CD14-positive monocyte (primary cell): Measurements from ENCODE around the gene ZFP1. TPM values are rescaled to one million over a fixed set of nuclear protein-coding genes. Genes with fewer than 3 reads are reported as not detected.
"Not testable (repeated sequence)": the region's sequence is repeated elsewhere in the genome, so short reads cannot be mapped to it uniquely, and the experiment has no call there.

Source experiments
- DNase-seq, 3 donors: peaks; one replicate each; pipeline ENCODE4 v3.0.0-alpha.2; 2011 to 2022
- H2AFZ ChIP-seq: 2 replicates; pipeline ENCODE4 v1.6.0; 2012; ENCODE audit warnings: mild to moderate bottlenecking, low read depth, low read length, inconsistent platforms; ENCODE audit not compliant: insufficient read depth, poor library complexity, severe bottlenecking
- H3K27ac ChIP-seq, 2 donors: 1 replicate in 1 of 2; 2 replicates in 1 of 2; pipeline ENCODE4 v1.5.1; 2012 to 2013; ENCODE audit warnings: low read length in 2 of 2, control low read depth in 1 of 2, inconsistent platforms in 1 of 2, low read depth in 1 of 2, mild to moderate bottlenecking in 1 of 2
- H3K27me3 ChIP-seq, 2 donors: one replicate each; pipeline versions ENCODE4 v1.6.0 to v1.6.1; 2011 to 2013; ENCODE audit warnings: low read length in 2 of 2; ENCODE audit not compliant: control insufficient read depth in 2 of 2, insufficient read depth in 2 of 2
- H3K36me3 ChIP-seq, 2 donors: replicated peaks in 1 of 2; 1 replicate in 1 of 2; 2 replicates in 1 of 2; pipeline versions ENCODE4 v1.5.1 to v1.6.1; 2012 to 2013; ENCODE audit warnings: low read length in 2 of 2, control low read depth in 1 of 2, inconsistent platforms in 1 of 2, mild to moderate bottlenecking in 1 of 2; ENCODE audit not compliant: insufficient read depth in 2 of 2, control insufficient read depth in 1 of 2
- H3K4me1 ChIP-seq, 2 donors: 1 replicate in 1 of 2; 2 replicates in 1 of 2; pipeline versions ENCODE4 v1.5.1 to v1.6.1; 2012 to 2013; ENCODE audit warnings: low read length in 2 of 2, control low read depth in 1 of 2, inconsistent platforms in 1 of 2, mild to moderate bottlenecking in 1 of 2, moderate library complexity in 1 of 2; ENCODE audit not compliant: insufficient read depth in 2 of 2, control insufficient read depth in 1 of 2
- H3K4me2 ChIP-seq: replicated peaks from 2 replicates; pipeline ENCODE3; 2012; ENCODE audit warnings: low read length, moderate library complexity, mild to moderate bottlenecking; ENCODE audit not compliant: poor library complexity, severe bottlenecking; ENCODE audit errors: extremely low read depth
- H3K4me3 ChIP-seq, 3 experiments: fragments of 200-600 bp in 1 of 3; sonication (generic) in 1 of 3; replicated peaks in 1 of 3; 1 replicate in 2 of 3; 2 replicates in 1 of 3; pipeline ENCODE4 v1.5.1; 2011 to 2013; ENCODE audit warnings: low read length in 3 of 3, mild to moderate bottlenecking in 3 of 3, control low read depth in 2 of 3, low read depth in 2 of 3, inconsistent platforms in 1 of 3, moderate library complexity in 1 of 3
- H3K79me2 ChIP-seq: 2 replicates; pipeline ENCODE4 v1.6.0; 2012; ENCODE audit warnings: mild to moderate bottlenecking, control low read depth, inconsistent platforms, low read length, moderate library complexity; ENCODE audit not compliant: insufficient read depth
- H3K9ac ChIP-seq: 2 replicates; pipeline ENCODE4 v1.6.0; 2017; ENCODE audit warnings: low read length, mild to moderate bottlenecking; ENCODE audit not compliant: insufficient read depth, poor library complexity, severe bottlenecking
- H3K9me3 ChIP-seq, 2 donors: replicated peaks in 1 of 2; 1 replicate in 1 of 2; 2 replicates in 1 of 2; pipeline versions ENCODE4 v1.5.1 to v1.6.1; 2012 to 2013; ENCODE audit warnings: low read length in 2 of 2, control low read depth in 1 of 2; ENCODE audit not compliant: control insufficient read depth in 1 of 2, insufficient read depth in 1 of 2
- H4K20me1 ChIP-seq: 2 replicates; pipeline ENCODE4 v1.6.0; 2012; ENCODE audit warnings: mild to moderate bottlenecking, low read length, control low read depth, moderate library complexity; ENCODE audit not compliant: insufficient read depth
- H3K27ac Mint-ChIP-seq, 7 donors: one replicate each; pipeline ENCODE4 v1.8.0; 2020; ENCODE audit warnings: mild to moderate bottlenecking in 7 of 7, mixed read lengths in 7 of 7, moderate library complexity in 6 of 7, inconsistent platforms in 2 of 7
- H3K27me3 Mint-ChIP-seq, 3 donors: one replicate each; pipeline ENCODE4 v1.8.0; 2021 to 2022; ENCODE audit warnings: low read depth in 3 of 3, mild to moderate bottlenecking in 3 of 3, mixed read lengths in 3 of 3, moderate library complexity in 3 of 3, inconsistent platforms in 1 of 3
- H3K36me3 Mint-ChIP-seq, 2 donors: one replicate each; pipeline ENCODE4 v1.8.0; 2020; ENCODE audit warnings: mixed read lengths in 2 of 2, inconsistent platforms in 1 of 2, mild to moderate bottlenecking in 1 of 2
- H3K4me1 Mint-ChIP-seq: one replicate; pipeline ENCODE4 v1.8.0; 2020; ENCODE audit warnings: mild to moderate bottlenecking, mixed read lengths
- H3K4me3 Mint-ChIP-seq, 2 donors: one replicate each; pipeline ENCODE4 v1.8.0; 2020; ENCODE audit warnings: mild to moderate bottlenecking in 2 of 2, mixed read lengths in 2 of 2, moderate library complexity in 1 of 2
- H3K9me3 Mint-ChIP-seq, 7 donors: one replicate each; pipeline ENCODE4 v1.8.0; 2020 to 2022; ENCODE audit warnings: mixed read lengths in 7 of 7, mild to moderate bottlenecking in 6 of 7, moderate library complexity in 6 of 7, inconsistent platforms in 2 of 7
- WGBS: methylation state at CpG from one replicate; pipeline ENCODE4 v1.1.5; 2013; ENCODE audit warnings: missing lambda C conversion rate; ENCODE audit not compliant: insufficient coverage; 5-methylcytosine and 5-hydroxymethylcytosine counted together
- intact Hi-C, 2 donors: fragments of 100-400 bp; cut with micrococcal nuclease; formaldehyde crosslinking; loops; one replicate each; pipeline versions ENCODE4 v1.15.0 to v1.15.1; 2023
- polyA plus RNA-seq, 3 donors: library from polyadenylated mRNA; depleted of rRNA in 1 of 3; unstranded in 2 of 3; stranded (reverse) in 1 of 3; fragments of 300-500 nt in 2 of 3; fragments of >200 nt in 1 of 3; fragmentation: Illumina TruSeq in 2 of 3; gene quantifications; 1 replicate in 2 of 3; 2 replicates in 1 of 3; pipeline ENCODE4 v1.2.3, GENCODE V29; 2012 to 2021
- TF ChIP-seq, protein P1 (sequence below): fragments of 200-600 bp; IDR thresholded peaks from one replicate; pipeline ENCODE4 v1.8.0; 2022; ENCODE audit warnings: antibody characterized with exemption, mild to moderate bottlenecking

Gene ZFP1
- polyA plus RNA-seq, 3 donors: 1.8 to 4.0 (median 3.4) TPM

DNA sequence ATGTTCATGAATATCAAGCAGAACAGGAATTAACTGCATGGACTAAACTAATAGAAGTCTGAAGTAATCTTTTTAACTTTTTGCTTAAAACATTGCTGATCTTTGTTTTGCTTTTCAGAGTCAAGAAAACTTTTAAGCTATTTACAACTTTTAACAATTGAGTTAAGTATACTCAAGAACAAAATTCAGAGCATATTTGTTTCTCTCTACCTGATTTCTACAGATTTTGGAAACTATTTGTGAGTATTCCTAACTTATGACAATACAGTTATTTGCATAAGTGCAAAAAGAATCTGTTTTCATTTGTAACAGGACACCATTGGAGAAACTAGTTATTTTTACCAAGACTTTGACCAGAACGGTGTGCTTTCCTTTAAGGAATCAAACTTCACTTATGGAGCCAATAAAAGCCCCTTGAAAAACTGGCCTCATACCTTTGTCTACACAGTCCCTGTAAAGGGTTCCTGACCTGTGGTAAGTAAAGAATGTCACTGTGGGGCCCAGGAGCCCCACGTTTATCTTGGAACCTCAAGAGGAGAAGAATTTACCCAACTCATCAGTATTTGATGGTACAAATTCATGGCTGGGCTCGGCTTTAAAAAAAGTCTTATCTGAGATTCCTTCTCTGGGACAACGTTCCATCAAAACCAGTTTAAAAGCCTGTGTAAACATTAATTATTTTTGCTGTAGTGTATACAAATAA is 20.5 kb upstream of the ZFP1 start:
- Histone ChIP-seq H2AFZ (no peak overlapping the region), H3K4me2 (no peak overlapping the region), H4K20me1 (no peaks in the 10 kb centered on the region), H3K27ac (no peak overlapping the region), H3K79me2 (no peaks in the 10 kb centered on the region), H3K9ac (no peak overlapping the region), H3K27me3 (no peaks in the 10 kb centered on the region), H3K36me3 (no peaks in the 10 kb centered on the region), H3K4me3 (no peak overlapping the region), H3K9me3 (peaks cover 13 to 17% of the 10 kb centered on the region in 2 donors), H3K4me1 (peaks cover 5 to 8% of the 10 kb centered on the region in 2 donors)
- no peak overlapping the region for H3K27ac Mint-ChIP-seq
- H3K27me3 Mint-ChIP-seq: peaks cover 10 to 34% (median 13%) of the 10 kb centered on the region in 3 donors
- H3K36me3 Mint-ChIP-seq: peaks cover 0 to 3% of the 10 kb centered on the region in 2 donors
- 100% methylated on average over 1 of the region's 4 CpGs for WGBS
- intact Hi-C loops: no loop called here
- peaks cover 11% of the 10 kb centered on the region for H3K4me1 Mint-ChIP-seq
- TF ChIP-seq, protein P1, sequence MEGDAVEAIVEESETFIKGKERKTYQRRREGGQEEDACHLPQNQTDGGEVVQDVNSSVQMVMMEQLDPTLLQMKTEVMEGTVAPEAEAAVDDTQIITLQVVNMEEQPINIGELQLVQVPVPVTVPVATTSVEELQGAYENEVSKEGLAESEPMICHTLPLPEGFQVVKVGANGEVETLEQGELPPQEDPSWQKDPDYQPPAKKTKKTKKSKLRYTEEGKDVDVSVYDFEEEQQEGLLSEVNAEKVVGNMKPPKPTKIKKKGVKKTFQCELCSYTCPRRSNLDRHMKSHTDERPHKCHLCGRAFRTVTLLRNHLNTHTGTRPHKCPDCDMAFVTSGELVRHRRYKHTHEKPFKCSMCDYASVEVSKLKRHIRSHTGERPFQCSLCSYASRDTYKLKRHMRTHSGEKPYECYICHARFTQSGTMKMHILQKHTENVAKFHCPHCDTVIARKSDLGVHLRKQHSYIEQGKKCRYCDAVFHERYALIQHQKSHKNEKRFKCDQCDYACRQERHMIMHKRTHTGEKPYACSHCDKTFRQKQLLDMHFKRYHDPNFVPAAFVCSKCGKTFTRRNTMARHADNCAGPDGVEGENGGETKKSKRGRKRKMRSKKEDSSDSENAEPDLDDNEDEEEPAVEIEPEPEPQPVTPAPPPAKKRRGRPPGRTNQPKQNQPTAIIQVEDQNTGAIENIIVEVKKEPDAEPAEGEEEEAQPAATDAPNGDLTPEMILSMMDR: no peak
- no peak overlapping the region for H3K4me3 Mint-ChIP-seq
- no peak for DNase-seq
- peaks cover 6 to 46% (median 26%) of the 10 kb centered on the region in 7 donors for H3K9me3 Mint-ChIP-seq

DNA sequence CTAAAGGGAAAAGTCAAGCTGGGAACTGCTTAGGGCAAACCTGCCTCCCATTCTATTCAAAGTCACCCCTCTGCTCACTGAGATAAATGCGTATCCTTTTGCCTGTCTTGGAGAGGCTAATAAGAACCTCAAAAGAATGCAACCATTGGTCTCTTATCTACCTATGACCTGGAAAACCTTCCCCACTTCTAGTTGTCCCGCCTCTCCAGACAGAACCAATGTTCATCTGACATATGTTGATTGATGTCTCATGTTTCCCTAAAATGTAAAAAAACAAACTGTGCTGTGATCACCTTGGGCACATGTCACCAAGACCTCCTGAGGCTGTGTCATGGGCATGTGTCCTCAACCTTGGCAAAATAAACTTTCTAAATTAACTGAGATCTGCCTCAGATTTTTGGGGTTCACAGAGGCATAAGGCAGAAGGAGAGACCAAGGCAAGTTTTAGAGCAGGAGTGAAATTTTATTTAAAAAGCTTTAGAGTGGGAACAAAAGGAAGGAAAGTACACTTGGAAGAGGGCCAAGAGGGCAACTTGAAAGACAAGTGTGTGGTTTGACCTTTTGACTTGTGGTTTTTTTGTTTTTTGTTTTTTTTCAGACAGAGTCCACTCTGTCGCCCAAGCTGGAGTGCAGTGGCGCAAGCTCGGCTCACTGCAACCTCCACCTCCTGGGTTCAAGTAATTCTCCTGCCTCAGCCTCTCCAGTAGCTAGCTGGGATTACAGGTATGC is 18.7 kb upstream of the ZFP1 start:
- H3K27ac Mint-ChIP-seq, intact Hi-C loops: not testable (repeated sequence)

More for the DNA sequence above, 18.7 kb upstream of the ZFP1 start:
- H4K20me1 ChIP-seq, H3K27ac ChIP-seq, H2AFZ ChIP-seq, H3K79me2 ChIP-seq, H3K4me3 ChIP-seq, H3K36me3 Mint-ChIP-seq, H3K4me2 ChIP-seq, H3K4me1 ChIP-seq, H3K9ac ChIP-seq, H3K36me3 ChIP-seq, DNase-seq, H3K27me3 ChIP-seq: not testable (repeated sequence)
- Mint-ChIP-seq H3K9me3 (peaks cover 4 to 42% (median 23%) of the 10 kb centered on the region in 7 donors), H3K27me3 (peaks cover 10 to 36% (median 16%) of the 10 kb centered on the region in 3 donors), H3K4me1 (peaks cover 11% of the 10 kb centered on the region), H3K4me3 (peak overlapping the region in 1 of 2 donors; percentile 36)
- WGBS: 0% methylated on average over 3 of the region's 5 CpGs
- peaks cover 13 to 14% of the 10 kb centered on the region in 2 donors for H3K9me3 ChIP-seq
